WTC11 (cell line): Measurements from ENCODE around the gene KCNJ1. TPM values are rescaled to one million over a fixed set of nuclear protein-coding genes. Genes with fewer than 3 reads are reported as not detected.

Experiments used
- ATAC-seq: fragments of 200-7000 bp; cut with Tn5 transposase; 2 replicates; pipeline ENCODE4 v1.10.0; 2021; ENCODE audit warnings: mild to moderate bottlenecking, moderate library complexity
- CTCF ChIA-PET: fragments of 300-600 bp; sonication (Branson Sonifier 250); formaldehyde crosslinking; loops from one replicate; lab custom pipeline; 2021; ENCODE audit warnings: antibody characterized with exemption; lab: Charles Lee
- POLR2A ChIA-PET: fragments of 350-600 bp; sonication (Branson Sonifier 250); formaldehyde crosslinking; loops from one replicate; lab custom pipeline; 2021; ENCODE audit warnings: antibody characterized with exemption; lab: Charles Lee
- DNase-seq: peaks from one replicate; pipeline ENCODE4 v3.0.0; 2021; ENCODE audit warnings: low spot score
- H3K27ac Mint-ChIP-seq: 2 replicates; pipeline ENCODE4 v1.8.0; 2021; ENCODE audit warnings: mixed read lengths
- H3K27me3 Mint-ChIP-seq: 2 replicates; pipeline ENCODE4 v1.8.0; 2021; ENCODE audit warnings: low read depth, mild to moderate bottlenecking, moderate library complexity, mixed read lengths
- H3K36me3 Mint-ChIP-seq: 2 replicates; pipeline ENCODE4 v1.8.0; 2021; ENCODE audit warnings: mixed read lengths
- H3K4me1 Mint-ChIP-seq: 2 replicates; pipeline ENCODE4 v1.8.0; 2022; ENCODE audit warnings: mixed read lengths
- H3K4me3 Mint-ChIP-seq: 2 replicates; pipeline ENCODE4 v1.8.0; 2021; ENCODE audit warnings: mild to moderate bottlenecking, moderate library complexity, mixed read lengths
- H3K9me3 Mint-ChIP-seq: 2 replicates; pipeline ENCODE4 v1.8.0; 2021; ENCODE audit warnings: mixed read lengths
- AFF4 ChIP-seq: sonication (generic); formaldehyde crosslinking; IDR thresholded peaks from 2 replicates; pipeline ENCODE4 v1.8.1; 2023; ENCODE audit warnings: mild to moderate bottlenecking, missing genetic modification reagents, borderline replicate concordance
- CDX4 ChIP-seq: fragments of 250-450 bp; sonication (Bioruptor Pico); IDR thresholded peaks from 2 replicates; pipeline ENCODE4 v1.9.0; 2021; ENCODE audit warnings: moderate library complexity, mild to moderate bottlenecking, inconsistent platforms, borderline replicate concordance
- ELF4 ChIP-seq: sonication (generic); formaldehyde crosslinking; IDR thresholded peaks from 2 replicates; pipeline ENCODE4 v1.8.1; 2022; ENCODE audit warnings: low read depth, mild to moderate bottlenecking, moderate library complexity, missing genetic modification reagents
- EMX1 ChIP-seq: fragments of 250-450 bp; sonication (Bioruptor Pico); IDR thresholded peaks from 2 replicates; pipeline ENCODE4 v1.8.0; 2021; ENCODE audit warnings: mild to moderate bottlenecking
- ERG ChIP-seq: fragments of 250-450 bp; sonication (Bioruptor Pico); IDR thresholded peaks from 2 replicates; pipeline ENCODE4 v1.8.0; 2021; ENCODE audit warnings: mild to moderate bottlenecking
- ETV6 ChIP-seq: sonication (generic); formaldehyde crosslinking; IDR thresholded peaks from 2 replicates; pipeline ENCODE4 v1.8.1; 2022; ENCODE audit warnings: mild to moderate bottlenecking, missing genetic modification reagents
- IRF1 ChIP-seq: sonication (generic); formaldehyde crosslinking; IDR thresholded peaks from 2 replicates; pipeline ENCODE4 v1.8.0; 2023; ENCODE audit warnings: missing genetic modification reagents
- JUN ChIP-seq: sonication (generic); formaldehyde crosslinking; IDR thresholded peaks from 2 replicates; pipeline ENCODE4 v1.8.0; 2023; ENCODE audit warnings: mild to moderate bottlenecking, missing genetic modification reagents
- MAX ChIP-seq: sonication (generic); formaldehyde crosslinking; IDR thresholded peaks from 2 replicates; pipeline ENCODE4 v1.8.0; 2022; ENCODE audit warnings: mild to moderate bottlenecking, missing genetic modification reagents
- NR1H2 ChIP-seq: sonication (generic); formaldehyde crosslinking; IDR thresholded peaks from 2 replicates; pipeline ENCODE4 v1.9.0; 2021; ENCODE audit warnings: mild to moderate bottlenecking, moderate library complexity, missing genetic modification reagents
- PREB ChIP-seq: sonication (generic); formaldehyde crosslinking; IDR thresholded peaks from 2 replicates; pipeline ENCODE4 v1.8.1; 2022; ENCODE audit warnings: mild to moderate bottlenecking, missing genetic modification reagents, moderate library complexity, borderline replicate concordance
- PRRX2 ChIP-seq: fragments of 250-450 bp; sonication (Bioruptor Pico); IDR thresholded peaks from 2 replicates; pipeline ENCODE4 v1.8.0; 2021; ENCODE audit warnings: mild to moderate bottlenecking
- STAT6 ChIP-seq: sonication (generic); formaldehyde crosslinking; conservative IDR thresholded peaks from 2 replicates; pipeline ENCODE4 v1.8.1; 2023; ENCODE audit warnings: mild to moderate bottlenecking, low read depth, missing genetic modification reagents, moderate library complexity
- TEAD4 ChIP-seq: sonication (generic); formaldehyde crosslinking; IDR thresholded peaks from 2 replicates; pipeline ENCODE4 v1.8.0; 2022; ENCODE audit warnings: mild to moderate bottlenecking, missing genetic modification reagents
- ZBTB21 ChIP-seq: sonication (generic); formaldehyde crosslinking; IDR thresholded peaks from 2 replicates; pipeline ENCODE4 v1.8.1; 2023; ENCODE audit warnings: mild to moderate bottlenecking, missing genetic modification reagents, borderline replicate concordance
- ZNF232 ChIP-seq: sonication (generic); formaldehyde crosslinking; IDR thresholded peaks from 2 replicates; pipeline ENCODE4 v1.8.0; 2022; ENCODE audit warnings: mild to moderate bottlenecking, missing genetic modification reagents
- ZNF263 ChIP-seq: sonication (generic); formaldehyde crosslinking; IDR thresholded peaks from 2 replicates; pipeline ENCODE4 v1.8.1; 2022; ENCODE audit warnings: low read depth, mild to moderate bottlenecking, moderate library complexity, missing genetic modification reagents
- total RNA-seq: library from RNA; stranded (reverse); gene quantifications from 3 replicates; pipeline ENCODE4 v1.2.3, GENCODE V29; 2021

KCNJ1 gene
- total RNA-seq, 1 experiment from 2014 or later: 0.24 TPM

- Mint-ChIP-seq H3K4me3 (no peak overlapping the region), H3K36me3 (no peaks in the 10 kb centered on the region), H3K27me3 (peaks cover 68% of the 10 kb centered on the region), H3K4me1 (peaks cover 30% of the 10 kb centered on the region), H3K9me3 (no peaks in the 10 kb centered on the region), H3K27ac (no peak overlapping the region)
- ChIA-PET POLR2A (interaction anchor here (0.7 kb wide), 1 partner anchor 74 kb away, joined by 4 read pairs; no protein-coding TSS in a partner anchor), CTCF (interaction anchor here (0.6 to 10.8 kb wide), 9 partner anchors 10 to 336 kb away, joined by 3 to 245 read pairs (median 3); no protein-coding TSS in a partner anchor)
- ATAC-seq: no peak
- DNase-seq: no peak
- TF ChIP-seq ELF4 (CRISPR knock-in tag): no peak
- TF ChIP-seq ZNF232 (CRISPR knock-in tag): no peak
- no peak for TF ChIP-seq IRF1 (CRISPR knock-in tag)
- no peak for TF ChIP-seq TEAD4 (CRISPR knock-in tag)
- no peak for TF ChIP-seq AFF4 (CRISPR knock-in tag)
- TF ChIP-seq ZBTB21: no peak
- TF ChIP-seq EMX1 (CRISPR knock-in tag): no peak
- TF ChIP-seq ERG (CRISPR knock-in tag): no peak
- no peak for TF ChIP-seq CDX4 (CRISPR knock-in tag)
- TF ChIP-seq JUN (CRISPR knock-in tag): no peak
- TF ChIP-seq STAT6 (CRISPR knock-in tag): no peak
- TF ChIP-seq MAX (CRISPR knock-in tag): no peak
- TF ChIP-seq PRRX2 (CRISPR knock-in tag): no peak
- TF ChIP-seq PREB (CRISPR knock-in tag): no peak
- TF ChIP-seq ETV6: no peak
- no peak for TF ChIP-seq ZNF263 (CRISPR knock-in tag)
- TF ChIP-seq NR1H2 (CRISPR knock-in tag): no peak
These were observed 17.0 kb upstream of the KCNJ1 start for GRCh38 chr11:128884054-128884453.
